Dermis microvascular lymphatic vessel endothelial cell (primary cell): Measurements from ENCODE around the gene PKN1. TPM values are rescaled to one million over a fixed set of nuclear protein-coding genes. Genes with fewer than 3 reads are reported as not detected.
A peak's percentile ranks its signal among the peaks of the same experiment; 100 is the strongest.

ENCODE experiments used
- DNase-seq, 2 donors: peaks; one replicate each; pipeline versions ENCODE4 v3.0.0 to v3.0.0-alpha.2; 2010; ENCODE audit warnings: low read depth in 2 of 2
- total RNA-seq: library from RNA; depleted of rRNA; stranded (reverse); fragments of >200 nt; gene quantifications from 2 replicates; pipeline ENCODE4 v1.2.1, GENCODE V29; 2014

PKN1 gene
- total RNA-seq, 1 donor from 2014 or later: 252 TPM

GRCh38 chr19:14512406-14512961 is 79.4 kb downstream of the PKN1 start:
- DNase-seq: no peak

DNA sequence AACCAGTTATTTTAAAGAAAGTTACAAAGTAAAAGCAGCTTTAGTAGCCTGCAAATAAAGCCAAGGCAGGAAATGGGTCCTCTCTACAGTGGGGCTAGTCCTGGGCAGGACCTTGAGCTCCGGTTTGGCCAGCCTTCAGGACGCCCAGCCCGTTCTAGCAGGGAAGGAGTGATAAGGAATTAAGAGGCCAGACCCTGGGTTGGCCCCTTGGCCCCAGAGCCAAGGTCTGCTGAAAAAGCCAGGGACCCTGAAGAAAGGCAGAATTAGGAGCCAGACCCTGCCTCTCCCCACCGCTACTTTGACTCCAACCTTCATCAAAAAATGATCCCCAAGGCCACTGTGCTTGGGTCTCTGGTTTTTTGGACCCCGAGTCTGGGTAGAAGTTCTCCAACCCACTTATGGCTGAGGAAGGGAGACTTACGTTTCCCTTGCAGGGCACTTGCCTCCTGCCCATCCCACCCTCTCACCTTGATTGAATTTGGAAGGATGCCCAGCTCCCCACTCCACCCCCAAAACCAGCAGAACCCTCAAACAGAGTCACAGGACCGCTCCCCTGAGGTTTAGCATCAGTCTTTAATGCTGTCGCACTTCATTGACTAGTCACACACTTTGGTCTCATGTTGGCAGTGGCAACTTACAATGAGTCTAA is 81.2 kb downstream of the PKN1 start:
- no peak for DNase-seq

DNA sequence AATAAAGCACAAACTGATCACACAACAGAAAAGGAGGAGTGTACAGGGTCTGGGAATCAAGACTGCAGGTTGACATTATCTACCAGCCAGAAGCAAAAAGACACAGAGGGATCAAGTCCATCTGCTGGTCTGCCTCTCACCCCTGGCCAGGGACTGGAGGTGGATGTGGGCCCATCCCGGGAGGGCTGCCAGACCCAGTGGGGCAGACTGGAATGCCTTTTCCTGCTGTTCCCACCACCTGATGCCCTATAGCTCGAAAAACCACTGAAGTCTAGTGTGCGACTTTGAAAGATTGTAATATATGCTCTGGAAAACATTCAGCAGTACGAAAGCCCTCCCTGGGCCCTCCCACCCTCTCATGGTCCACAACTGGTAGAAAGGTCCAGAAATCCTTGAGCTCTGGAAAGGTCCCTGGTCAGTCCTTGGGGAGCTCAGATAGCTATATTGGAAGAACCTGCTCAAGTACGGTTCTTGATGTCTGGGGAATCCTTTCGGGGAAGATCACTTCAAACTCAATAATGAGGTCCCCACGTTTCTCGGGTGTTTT is 82.5 kb downstream of the PKN1 start:
- no peak for DNase-seq

DNA sequence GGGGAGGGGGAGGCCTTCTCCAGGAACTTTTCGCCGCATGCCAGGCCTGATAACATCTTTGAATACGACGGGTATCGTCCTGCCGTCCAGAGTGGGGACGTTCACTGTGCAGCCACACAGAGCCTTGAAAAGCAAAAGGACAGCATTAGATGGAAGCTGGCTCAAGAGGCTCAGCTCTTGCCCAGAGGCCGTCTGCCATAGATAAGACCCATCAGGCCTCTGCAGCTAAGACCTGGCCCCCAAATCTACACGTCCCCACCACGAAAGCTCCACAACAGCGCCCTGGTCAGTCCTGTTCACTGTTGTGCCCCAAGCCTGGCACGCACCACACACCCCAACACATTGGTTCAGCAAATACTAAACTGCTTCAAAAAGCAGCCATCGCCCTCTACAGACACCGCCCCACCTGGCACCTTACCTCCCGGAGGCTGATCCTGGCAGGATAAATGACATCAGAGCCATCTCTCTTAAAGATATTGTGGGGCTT is 83.0 kb downstream of the PKN1 start:
- no peak for DNase-seq

DNA sequence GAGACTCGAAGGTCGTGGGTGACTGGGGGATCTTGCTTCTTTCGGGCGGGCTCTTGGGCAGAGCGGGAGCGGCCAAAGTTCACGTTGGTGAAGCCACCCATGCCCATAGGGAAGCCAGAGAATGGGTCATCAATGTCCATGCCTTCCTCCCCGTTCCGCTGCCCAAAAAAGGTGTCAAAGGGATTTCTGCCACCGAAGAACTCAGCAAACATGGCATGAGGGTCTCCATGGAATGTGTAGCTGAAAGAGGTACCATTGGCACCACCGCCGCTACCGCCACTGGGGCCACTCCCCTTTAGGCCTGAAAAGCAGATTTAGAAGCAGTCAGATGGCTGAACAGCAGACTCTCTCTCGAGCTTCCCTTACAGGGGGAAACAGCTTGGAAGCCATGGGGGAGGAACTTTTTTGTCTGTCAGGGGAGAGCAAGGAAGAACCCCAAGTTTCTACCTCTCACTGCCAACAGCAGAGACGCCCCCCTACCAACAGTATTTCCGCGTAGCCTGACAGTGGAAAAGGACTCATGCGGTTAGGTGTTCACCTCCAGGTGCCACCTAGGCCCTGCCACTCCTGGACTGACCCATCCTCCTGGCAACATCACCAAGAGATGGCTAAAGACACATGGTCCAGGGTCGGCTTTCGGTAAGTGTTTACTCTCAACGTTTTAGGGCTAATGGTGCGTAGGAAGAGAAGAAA is 83.8 kb downstream of the PKN1 start:
- peak in 1 of 2 donors; percentile 17 for DNase-seq

DNA sequence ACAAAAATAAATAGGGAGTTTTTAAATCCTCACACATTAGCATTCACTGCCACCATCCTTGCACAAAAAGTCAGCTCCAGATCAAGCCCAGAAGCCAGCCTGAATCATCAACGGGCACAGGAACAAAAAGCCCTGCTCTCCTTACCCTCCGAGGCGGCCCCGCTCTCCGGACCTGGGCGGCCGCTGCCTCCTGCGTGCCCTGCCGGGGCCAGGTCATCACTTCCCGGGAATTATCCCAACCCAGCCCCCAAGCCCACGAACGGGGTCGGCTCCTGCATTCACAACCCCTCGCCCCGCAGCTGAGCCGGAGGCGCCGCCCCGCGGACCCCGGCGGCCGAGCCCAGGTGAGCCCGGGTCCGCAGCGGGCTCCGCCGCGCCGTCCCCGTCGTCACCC is 84.3 kb downstream of the PKN1 start:
- peak in 1 of 2 donors; percentile 51 for DNase-seq

DNA sequence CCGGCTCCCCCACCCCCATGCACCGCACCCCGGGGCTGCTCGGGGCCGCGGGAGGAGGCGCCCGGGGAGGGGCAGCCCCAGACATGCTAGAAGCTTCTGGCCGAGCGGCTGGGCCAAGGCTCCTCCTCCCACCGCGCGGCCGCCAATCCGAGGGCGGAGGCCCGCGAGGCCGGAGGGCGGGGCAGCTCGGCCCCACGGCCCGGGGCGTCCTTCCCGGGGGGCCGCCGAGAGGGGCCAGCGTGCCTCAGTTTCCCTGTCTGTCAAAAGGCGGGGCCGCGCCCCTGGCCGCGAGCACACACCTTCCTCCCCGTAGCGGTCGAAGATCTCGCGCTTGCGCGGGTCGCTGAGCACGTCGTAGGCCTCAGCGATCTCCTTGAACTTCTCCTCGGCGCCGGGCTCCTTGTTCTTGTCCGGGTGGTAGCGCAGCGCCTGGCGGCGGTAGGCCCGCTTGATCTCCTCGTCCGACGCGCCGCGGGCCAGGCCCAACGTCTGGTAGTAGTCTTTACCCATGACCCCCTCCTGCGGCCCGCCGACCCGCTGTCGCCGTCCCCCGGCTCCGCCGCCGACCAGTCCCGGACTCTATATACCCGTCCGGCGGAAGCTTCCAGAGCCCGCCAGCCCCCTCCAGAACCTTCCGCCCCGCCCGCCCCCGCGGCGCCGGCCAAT is 84.9 kb downstream of the PKN1 start, which contains the start of gene DNAJB1:
Gene DNAJB1 (minus strand): TSS at position 558 of the 666 bp plus-strand sequence. CDS start 48 bp downstream, at position 510.
- peak in 1 of 2 donors; percentile 80 for DNase-seq

DNA sequence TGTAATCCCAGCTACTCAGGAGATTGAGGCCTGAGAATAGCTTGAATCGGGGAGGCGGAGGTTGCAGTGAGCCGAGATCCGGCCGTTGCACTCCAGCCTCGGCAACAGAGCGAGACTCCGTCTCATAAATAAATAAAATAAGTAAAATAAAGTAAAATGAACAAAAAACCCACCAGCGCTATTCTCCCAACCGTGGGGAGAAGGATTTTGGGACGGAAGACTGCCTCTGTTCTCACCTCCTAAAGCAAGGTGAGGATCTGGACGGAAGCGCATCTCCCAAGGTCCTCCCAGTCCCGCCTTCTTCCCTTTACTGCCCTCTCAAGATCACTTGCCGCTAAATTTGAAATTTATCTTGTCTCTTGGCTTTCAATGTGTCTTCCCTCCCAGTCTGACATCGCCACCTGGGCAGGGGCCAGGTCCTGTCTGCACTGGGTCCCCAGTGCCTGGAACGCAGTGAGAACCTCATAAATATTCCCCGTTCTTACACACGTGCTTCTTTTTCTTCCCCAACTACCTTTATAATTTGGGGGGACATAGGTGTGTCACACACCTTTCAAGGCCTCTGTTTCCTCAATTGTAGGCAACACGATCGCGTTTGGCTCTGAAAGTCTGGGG is 86.2 kb downstream of the PKN1 start:
- DNase-seq: no peak

DNA sequence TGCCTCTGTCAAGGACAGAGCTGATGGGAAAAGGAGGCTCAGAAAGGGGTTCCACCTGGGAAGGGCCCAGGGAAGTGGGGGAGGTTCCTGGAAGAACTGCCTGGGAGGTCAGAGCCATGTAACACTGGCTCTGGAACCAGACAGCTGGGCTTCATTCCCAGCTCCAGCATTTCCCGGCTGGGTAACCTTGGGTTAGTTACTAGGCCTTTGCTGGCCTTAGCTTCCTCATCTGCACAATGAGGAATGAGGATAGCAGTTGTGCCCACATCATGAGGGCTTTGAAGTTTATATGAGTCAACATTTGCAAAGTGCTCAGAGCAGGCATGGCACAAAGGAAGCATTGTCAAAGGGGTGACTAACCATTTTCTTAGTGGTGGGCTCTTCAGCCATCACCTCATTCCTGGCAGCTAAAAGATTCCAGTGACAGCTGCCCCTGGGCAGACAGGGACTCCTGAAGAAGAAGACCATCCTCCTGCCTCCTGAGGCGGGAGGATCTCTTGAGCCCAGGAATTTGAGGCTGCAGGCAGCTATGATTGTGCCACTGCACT is 86.8 kb downstream of the PKN1 start:
- DNase-seq: peak; percentile 75 to 82

DNA sequence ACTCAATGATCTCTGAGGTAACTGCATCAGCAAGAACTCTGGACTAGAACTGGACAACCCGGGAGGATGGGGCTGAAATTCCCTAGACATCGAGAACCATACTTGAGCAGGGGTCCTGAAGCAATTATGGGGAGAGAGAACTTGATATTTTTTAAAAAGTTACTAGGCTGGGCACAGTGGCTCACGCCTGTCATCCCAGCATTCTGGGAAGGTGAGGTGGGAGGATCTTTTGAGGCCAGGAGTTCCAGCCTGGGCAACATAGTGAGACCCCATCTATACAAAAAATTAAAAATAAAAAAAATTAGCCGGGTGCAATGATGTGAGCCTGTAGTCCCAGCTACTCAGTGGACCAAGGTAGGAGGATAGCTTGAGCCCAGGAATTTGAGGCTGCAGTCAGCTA is 87.4 kb downstream of the PKN1 start:
- no peak for DNase-seq

Other genes starting within 250 kb of the PKN1 start
- 3.2 and 9.5 TPM in 2 replicates for gene ADGRL1, start 227.1 kb upstream of the PKN1 start, total RNA-seq
- gene ADGRE5, start 51.9 kb upstream of the PKN1 start, total RNA-seq: 4.9 and 6.2 TPM in 2 replicates
- gene DDX39A, start 14.0 kb upstream of the PKN1 start, total RNA-seq: 69.7 and 71.9 TPM in 2 replicates
- 0.13 and 0.25 TPM in 2 replicates for gene PTGER1, start 42.0 kb downstream of the PKN1 start, total RNA-seq
- gene GIPC1, start 62.8 kb downstream of the PKN1 start, total RNA-seq: 109 and 126 TPM in 2 replicates
- 23.7 and 34.3 TPM in 2 replicates for gene DNAJB1, start 85.1 kb downstream of the PKN1 start, total RNA-seq
- gene TECR, start 96.3 kb downstream of the PKN1 start, total RNA-seq: 23.1 and 27.4 TPM in 2 replicates
- 304 and 331 TPM in 2 replicates for gene NDUFB7, start 138.8 kb downstream of the PKN1 start, total RNA-seq
- not detected in 2 replicates for gene CLEC17A, start 149.8 kb downstream of the PKN1 start, total RNA-seq
- gene ADGRE3, start 241.5 kb downstream of the PKN1 start, total RNA-seq: not detected in 2 replicates